Caco-2 (cell line): ENCODE results near the gene GOLPH3L. TPM values are rescaled to one million over a fixed set of nuclear protein-coding genes. Genes with fewer than 3 reads are reported as not detected.

Experiments used
- BruUV-seq: library from RNA; stranded (reverse); fragments of 400-500 nt; replicated peaks from 2 replicates; lab custom pipeline; 2021; lab: Mats Ljungman, UMichigan
- CTCF ChIA-PET: fragments of 300-600 bp; sonication (Branson Sonifier 250); formaldehyde crosslinking; loops from one replicate; lab custom pipeline; 2022; ENCODE audit warnings: antibody characterized with exemption; lab: Charles Lee
- POLR2A ChIA-PET: fragments of 300-600 bp; sonication (Branson Sonifier 250); formaldehyde crosslinking; loops from one replicate; lab custom pipeline; 2022; ENCODE audit warnings: antibody characterized with exemption; lab: Charles Lee
- DNase-seq, 2 experiments: peaks; one replicate each; pipeline versions ENCODE4 v3.0.0 to v3.0.0-alpha.2; 2020 to 2022
- H3K27me3 ChIP-seq: replicated peaks from 2 replicates; pipeline ENCODE4 v1.6.0; 2011; ENCODE audit warnings: low read length; ENCODE audit not compliant: control insufficient read depth, insufficient read depth
- H3K36me3 ChIP-seq: 2 replicates; pipeline ENCODE4 v1.5.1; 2011; ENCODE audit warnings: low read length; ENCODE audit not compliant: control insufficient read depth, insufficient read depth
- H3K4me1 ChIP-seq: fragments of 250-450 bp; sonication (Bioruptor Pico); 2 replicates; pipeline ENCODE4 v1.5.1; 2020; ENCODE audit warnings: mild to moderate bottlenecking
- H3K4me3 ChIP-seq: 2 replicates; pipeline ENCODE4 v1.5.1; 2011; ENCODE audit warnings: low read depth, mild to moderate bottlenecking, control low read depth, low read length
- H3K9me3 ChIP-seq: fragments of 250-450 bp; sonication (Bioruptor Pico); 2 replicates; pipeline ENCODE4 v1.5.1; 2020; ENCODE audit warnings: mild to moderate bottlenecking, moderate library complexity
- H3K27ac Mint-ChIP-seq: one replicate; pipeline ENCODE4 v1.8.0; 2022; ENCODE audit warnings: mixed read lengths; ENCODE audit not compliant: unreplicated experiment
- H3K27me3 Mint-ChIP-seq: one replicate; pipeline ENCODE4 v1.8.0; 2022; ENCODE audit warnings: mixed read lengths; ENCODE audit not compliant: insufficient read depth, unreplicated experiment
- H3K36me3 Mint-ChIP-seq: one replicate; pipeline ENCODE4 v1.8.0; 2022; ENCODE audit warnings: mild to moderate bottlenecking, mixed read lengths; ENCODE audit not compliant: insufficient read depth, unreplicated experiment
- H3K4me1 Mint-ChIP-seq: one replicate; pipeline ENCODE4 v1.8.0; 2022; ENCODE audit warnings: low read depth, mixed read lengths; ENCODE audit not compliant: unreplicated experiment
- H3K4me3 Mint-ChIP-seq: one replicate; pipeline ENCODE4 v1.8.0; 2022; ENCODE audit warnings: mild to moderate bottlenecking, moderate library complexity, mixed read lengths; ENCODE audit not compliant: unreplicated experiment
- H3K9me3 Mint-ChIP-seq: one replicate; pipeline ENCODE4 v1.8.0; 2022; ENCODE audit warnings: mixed read lengths; ENCODE audit not compliant: unreplicated experiment
- CTCF ChIP-seq, 2 experiments: fragments of 200-600 bp in 1 of 2; IDR thresholded peaks; 1 replicate in 1 of 2; 2 replicates in 1 of 2; pipeline versions ENCODE4 v1.5.1 to v1.8.0; 2011 to 2022; ENCODE audit warnings: antibody characterized with exemption in 1 of 2, control low read depth in 1 of 2, inconsistent platforms in 1 of 2, low read depth in 1 of 2, low read length in 1 of 2, mild to moderate bottlenecking in 1 of 2, moderate library complexity in 1 of 2; ENCODE audit not compliant: insufficient read depth in 1 of 2, severe bottlenecking in 1 of 2, unreplicated experiment in 1 of 2
- intact Hi-C: fragments of 100-400 bp; cut with micrococcal nuclease; formaldehyde crosslinking; loops from one replicate; pipeline ENCODE4 v1.10.0; 2022; ENCODE audit not compliant: unreplicated experiment
- total RNA-seq: library from RNA; stranded (reverse); gene quantifications from 2 replicates; pipeline ENCODE4 v1.2.3, GENCODE V29; 2022

Gene GOLPH3L
- total RNA-seq, 1 experiment from 2014 or later = 13.3 TPM

GRCh38 chr1:150678988-150679387 is 18.0 kb downstream of the GOLPH3L start:
- ChIA-PET CTCF (no interaction called here), POLR2A (no interaction called here)
- Mint-ChIP-seq H3K27me3 (no peaks in the 10 kb centered on the region), H3K36me3 (peaks cover 6% of the 10 kb centered on the region), H3K9me3 (no peaks in the 10 kb centered on the region), H3K4me1 (no peaks in the 10 kb centered on the region), H3K27ac (no peak overlapping the region), H3K4me3 (no peak overlapping the region)
- TF ChIP-seq CTCF (IDR thresholded peaks at IDR 0.05; ENCODE audit: insufficient read depth in 1 of 2, low read depth in 1 of 2, low read length in 1 of 2, severe bottlenecking in 1 of 2, unreplicated experiment in 1 of 2) = no peak
- Histone ChIP-seq H3K36me3 (no peaks in the 10 kb centered on the region), H3K4me3 (no peak overlapping the region), H3K4me1 (no peaks in the 10 kb centered on the region), H3K9me3 (no peaks in the 10 kb centered on the region), H3K27me3 (no peaks in the 10 kb centered on the region)
- no peak for DNase-seq
- BruUV-seq = no TSS peak
- intact Hi-C loops = no loop called here

- ChIA-PET CTCF (interaction anchor here (0.7 to 1.0 kb wide), 2 partner anchors 56 to 114 kb away, joined by 3 to 5 read pairs; no protein-coding TSS in a partner anchor), POLR2A (no interaction called here)
- no peaks in the 10 kb centered on the region for H3K4me1 ChIP-seq
- Mint-ChIP-seq H3K36me3 (peaks cover 6% of the 10 kb centered on the region), H3K27ac (no peak overlapping the region), H3K9me3 (no peaks in the 10 kb centered on the region), H3K4me1 (no peaks in the 10 kb centered on the region), H3K4me3 (no peak overlapping the region), H3K27me3 (no peaks in the 10 kb centered on the region)
- no peak overlapping the region for H3K4me3 ChIP-seq
- H3K9me3 ChIP-seq = no peaks in the 10 kb centered on the region
- DNase-seq = no peak
- BruUV-seq = no TSS peak
- no peaks in the 10 kb centered on the region for H3K36me3 ChIP-seq
- H3K27me3 ChIP-seq = no peaks in the 10 kb centered on the region
- intact Hi-C loops = no loop called here
- TF ChIP-seq CTCF (IDR thresholded peaks at IDR 0.05; ENCODE audit: insufficient read depth in 1 of 2, low read depth in 1 of 2, low read length in 1 of 2, severe bottlenecking in 1 of 2, unreplicated experiment in 1 of 2) = no peak
Measured at GRCh38 chr1:150674881-150675280, 22.1 kb downstream of the GOLPH3L start.

DNA sequence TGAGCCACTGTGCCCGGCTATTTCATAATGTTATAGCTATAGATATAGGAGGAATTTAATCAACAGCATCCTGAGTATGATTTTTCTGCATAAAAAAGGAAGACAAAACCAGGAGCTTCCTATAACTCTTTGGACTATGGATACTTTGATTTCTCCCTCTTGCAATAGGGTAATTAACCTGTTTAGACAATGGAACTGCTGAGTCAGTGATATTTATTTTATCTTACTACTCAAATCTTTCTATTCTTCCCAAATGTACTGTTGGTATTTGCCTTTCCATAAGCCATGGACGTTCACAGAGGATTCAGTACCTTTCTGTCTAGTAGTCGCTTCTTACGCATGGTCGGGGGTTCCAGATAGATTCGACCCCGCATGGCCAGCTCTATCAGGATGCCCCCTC is 33.6 kb downstream of the GOLPH3L start:
- Mint-ChIP-seq H3K27me3 (no peaks in the 10 kb centered on the region), H3K4me1 (peaks cover 10% of the 10 kb centered on the region), H3K9me3 (peaks cover 10% of the 10 kb centered on the region), H3K27ac (no peak overlapping the region), H3K4me3 (no peak overlapping the region), H3K36me3 (peaks cover 5% of the 10 kb centered on the region)
- Histone ChIP-seq H3K36me3 (no peaks in the 10 kb centered on the region), H3K9me3 (no peaks in the 10 kb centered on the region), H3K4me1 (peaks cover 7% of the 10 kb centered on the region), H3K4me3 (no peak overlapping the region), H3K27me3 (no peaks in the 10 kb centered on the region)
- no peak for TF ChIP-seq CTCF (IDR thresholded peaks at IDR 0.05; ENCODE audit: insufficient read depth in 1 of 2, low read depth in 1 of 2, low read length in 1 of 2, severe bottlenecking in 1 of 2, unreplicated experiment in 1 of 2)
- ChIA-PET CTCF (no interaction called here), POLR2A (no interaction called here)
- no TSS peak for BruUV-seq
- no peak for DNase-seq
- intact Hi-C loops = no loop called here
